Mucosa of stomach (tissue), 1 donor: ENCODE measurements around the gene LILRA2.

Source experiments
- H3K27me3 ChIP-seq: one replicate; pipeline ENCODE4 v1.7.0; 2013; ENCODE audit warnings: mild to moderate bottlenecking, low read length; ENCODE audit not compliant: control insufficient read depth, insufficient read depth
- H3K36me3 ChIP-seq: one replicate; pipeline ENCODE4 v1.7.0; 2013; ENCODE audit warnings: low read length; ENCODE audit not compliant: control insufficient read depth, insufficient read depth
- H3K4me1 ChIP-seq: one replicate; pipeline ENCODE4 v1.7.0; 2013; ENCODE audit warnings: mild to moderate bottlenecking, low read length; ENCODE audit not compliant: control insufficient read depth, insufficient read depth
- H3K4me3 ChIP-seq: one replicate; pipeline ENCODE4 v1.7.0; 2013; ENCODE audit warnings: low read length
- H3K9ac ChIP-seq: one replicate; pipeline ENCODE4 v1.7.0; 2013; ENCODE audit warnings: mild to moderate bottlenecking, low read length, moderate library complexity
- H3K9me3 ChIP-seq: one replicate; pipeline ENCODE4 v1.7.0; 2013; ENCODE audit warnings: mild to moderate bottlenecking, low read length, moderate library complexity; ENCODE audit not compliant: control insufficient read depth
- donor health status: Pancreatic carcinoma.

The LILRA2 gene

DNA sequence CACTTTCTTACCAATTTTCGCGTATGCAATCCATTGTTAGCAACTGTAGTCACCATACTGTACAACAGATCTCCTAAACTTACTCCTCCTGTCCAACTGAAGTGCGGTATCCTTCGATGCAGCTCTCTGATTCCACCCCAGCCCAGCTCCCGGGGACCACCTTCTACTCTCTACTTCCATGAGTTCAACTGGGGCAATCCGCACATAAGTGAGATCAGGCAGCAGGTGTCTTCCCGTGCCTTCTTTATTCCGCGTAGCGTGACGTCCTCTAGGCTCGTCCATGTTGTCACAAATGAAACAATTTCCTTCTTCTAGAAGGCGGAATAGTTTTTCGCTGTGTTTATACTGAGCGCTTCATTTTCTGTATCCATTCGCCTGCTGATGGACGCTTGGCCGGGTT is 65.1 kb downstream of the LILRA2 start:
- no peak overlapping the region for H3K4me3 ChIP-seq
- no peak overlapping the region for H3K9ac ChIP-seq
- H3K36me3 ChIP-seq: no peaks in the 10 kb centered on the region
- H3K4me1 ChIP-seq: no peaks in the 10 kb centered on the region
- no peaks in the 10 kb centered on the region for H3K9me3 ChIP-seq
- no peaks in the 10 kb centered on the region for H3K27me3 ChIP-seq
